ENCODE data around the gene HTRA2. TPM values are rescaled to one million over a fixed set of nuclear protein-coding genes. Genes with fewer than 3 reads are reported as not detected.

HTRA2 gene
- total and polyA plus RNA-seq, 4 donors, result 13.3 to 81.8 (median 18.5) TPM

- no peak for TF ChIP-seq HNF4G (IDR thresholded peaks at IDR 0.05)
- no peak for TF ChIP-seq EGR1 (IDR thresholded peaks at IDR 0.05; ENCODE audit: low read depth in 2 of 2)
- TF ChIP-seq JUND (IDR thresholded peaks at IDR 0.05), result peak; percentile 71 to 80
- no peak for TF ChIP-seq YY1 (IDR thresholded peaks at IDR 0.05)
- TF ChIP-seq ATF3 (IDR thresholded peaks at IDR 0.05), result no peak
- peak; percentile 6 for TF ChIP-seq REST (IDR thresholded peaks at IDR 0.05)
- no peak for TF ChIP-seq HNF4A (conservative IDR thresholded peaks at IDR 0.05)
- TF ChIP-seq ZBTB33 (IDR thresholded peaks at IDR 0.05), result no peak
- peak; percentile 35 to 46 for TF ChIP-seq RAD21 (IDR thresholded peaks at IDR 0.05)
- TF ChIP-seq CTCF (IDR thresholded peaks at IDR 0.05; ENCODE audit: low read depth, low read length, missing input control), result no peak
- no peak for TF ChIP-seq SP1 (IDR thresholded peaks at IDR 0.05)
- TF ChIP-seq GABPA (IDR thresholded peaks at IDR 0.05 in 1 of 2, conservative IDR thresholded peaks at IDR 0.05 in 1 of 2), result no peak
- no peak for TF ChIP-seq FOXA1 (IDR thresholded peaks at IDR 0.05)
- TF ChIP-seq FOXA2 (IDR thresholded peaks at IDR 0.05), result no peak
- no peak for TF ChIP-seq MAX (IDR thresholded peaks at IDR 0.05)
- peak; percentile 4 for TF ChIP-seq NR2F2 (IDR thresholded peaks at IDR 0.05)
- peak; percentile 15 for TF ChIP-seq TAF1 (conservative IDR thresholded peaks at IDR 0.05)
- TF ChIP-seq RXRA (IDR thresholded peaks at IDR 0.05), result no peak
- DNase-seq (ENCODE audit: low spot score), result peak; percentile 50
- Histone ChIP-seq H3K27me3 (ENCODE audit: control insufficient read depth in 4 of 4, insufficient read depth in 4 of 4, low read length in 3 of 4) (no peaks in the 10 kb centered on the region), H3K36me3 (ENCODE audit: control insufficient read depth in 4 of 4, insufficient read depth in 3 of 4, low read depth in 1 of 4, low read length in 3 of 4) (peaks cover 0 to 6% (median 4%) of the 10 kb centered on the region in 4 donors), H3K9ac (ENCODE audit: low read depth in 1 of 2, low read length in 2 of 2) (peak overlapping the region; percentile 69 to 71), H3K9me3 (ENCODE audit: control insufficient read depth in 4 of 4, low read length in 3 of 4) (no peaks in the 10 kb centered on the region), H3K4me3 (ENCODE audit: low read depth in 1 of 3, low read length in 3 of 3) (peak overlapping the region; percentile 76 to 97 (median 89)), H3K4me1 (ENCODE audit: control insufficient read depth in 4 of 4, insufficient read depth in 4 of 4, low read length in 3 of 4) (peaks cover 20 to 79% (median 66%) of the 10 kb centered on the region in 4 donors), H3K27ac (ENCODE audit: low read depth in 1 of 2, low read length in 2 of 2) (peak overlapping the region; percentile 87 to 93)
- WGBS, result under 1% methylated on average over 67 of the region's 67 CpGs
Measured at GRCh38 chr2:74502720-74503505, 26.8 kb upstream of the HTRA2 start.

All from liver (tissue), 9 donors.